Type B pancreatic cell (in vitro differentiated cells): Measurements from ENCODE around the gene CNTN1. TPM values are rescaled to one million over a fixed set of nuclear protein-coding genes. Genes with fewer than 3 reads are reported as not detected.

ENCODE experiments used
- DNase-seq: peaks from one replicate; pipeline ENCODE4 v3.0.0; 2021; ENCODE audit warnings: mixed read lengths; ENCODE audit not compliant: unreplicated experiment; ENCODE audit errors: extremely low spot score
- H3K27ac Mint-ChIP-seq: 2 replicates; pipeline ENCODE4 v1.8.0; 2021; ENCODE audit warnings: mild to moderate bottlenecking, mixed read lengths
- H3K27me3 Mint-ChIP-seq: 2 replicates; pipeline ENCODE4 v1.8.0; 2021; ENCODE audit warnings: mixed read lengths
- H3K36me3 Mint-ChIP-seq: 2 replicates; pipeline ENCODE4 v1.8.0; 2021; ENCODE audit warnings: mixed read lengths
- H3K4me1 Mint-ChIP-seq: one replicate; pipeline ENCODE4 v1.8.0; 2021; ENCODE audit warnings: mixed read lengths; ENCODE audit not compliant: unreplicated experiment
- H3K4me3 Mint-ChIP-seq: 2 replicates; pipeline ENCODE4 v1.8.0; 2021; ENCODE audit warnings: mild to moderate bottlenecking, mixed read lengths
- H3K9me3 Mint-ChIP-seq: 2 replicates; pipeline ENCODE4 v1.8.0; 2021; ENCODE audit warnings: mixed read lengths
- total RNA-seq: library from RNA; stranded (reverse); gene quantifications from 2 replicates; pipeline ENCODE4 v1.2.1, GENCODE V29; 2021; ENCODE audit warnings: low replicate concordance
- TF ChIP-seq, protein P1 (sequence below): fragments of 200-600 bp; sonication (generic); conservative IDR thresholded peaks from 2 replicates; pipeline ENCODE4 v1.5.0; 2021; ENCODE audit warnings: antibody characterized with exemption, mild to moderate bottlenecking

CNTN1 gene
- total RNA-seq, 1 donor from 2014 or later, result 19.3 TPM

DNA sequence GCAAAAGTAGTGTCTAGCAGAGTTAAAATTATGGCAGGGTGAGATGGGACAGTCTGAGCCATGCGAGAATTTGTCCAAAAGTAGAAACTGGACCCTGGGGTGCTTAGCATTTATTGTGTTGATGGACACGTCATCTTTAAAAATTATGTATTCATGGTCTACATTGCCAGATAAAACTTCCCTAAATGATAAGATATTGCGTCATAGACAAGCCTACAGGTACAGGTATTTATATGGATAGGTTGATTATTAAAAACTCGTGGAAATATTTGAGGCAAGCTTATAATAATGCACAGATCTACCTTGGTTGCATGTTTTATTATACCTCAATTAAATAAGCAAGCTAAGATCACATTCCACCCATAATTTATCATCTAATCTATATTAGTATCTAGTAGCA, 299.9 kb downstream of the CNTN1 start:
- Mint-ChIP-seq H3K36me3 (no peaks in the 10 kb centered on the region), H3K9me3 (no peaks in the 10 kb centered on the region)

DNA sequence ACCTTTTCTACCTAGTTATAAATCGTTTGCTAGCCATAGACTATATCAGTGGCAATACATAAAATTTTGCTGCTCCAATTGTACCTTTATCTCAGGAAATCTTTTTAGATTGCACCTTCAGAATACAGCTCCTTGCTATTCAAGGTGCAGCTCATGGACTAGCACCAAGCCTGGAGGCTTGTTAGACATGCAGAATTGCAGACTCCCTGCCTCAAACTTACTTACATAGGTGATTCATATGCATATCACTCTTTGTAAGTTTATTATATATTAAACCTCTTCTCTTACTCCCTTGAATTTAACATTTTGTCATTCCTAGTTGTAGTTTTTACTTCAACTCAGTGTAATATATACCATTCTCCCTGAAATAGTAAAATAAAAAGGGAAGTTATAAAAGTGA, 300.4 kb downstream of the CNTN1 start:
- H3K4me3 Mint-ChIP-seq, result no peak overlapping the region
- peaks cover 4% of the 10 kb centered on the region for H3K4me1 Mint-ChIP-seq
- DNase-seq, result no peak
- H3K36me3 Mint-ChIP-seq, result no peaks in the 10 kb centered on the region
- no peaks in the 10 kb centered on the region for H3K9me3 Mint-ChIP-seq
- H3K27ac Mint-ChIP-seq, result no peak overlapping the region
- H3K27me3 Mint-ChIP-seq, result no peaks in the 10 kb centered on the region
- TF ChIP-seq, protein P1, sequence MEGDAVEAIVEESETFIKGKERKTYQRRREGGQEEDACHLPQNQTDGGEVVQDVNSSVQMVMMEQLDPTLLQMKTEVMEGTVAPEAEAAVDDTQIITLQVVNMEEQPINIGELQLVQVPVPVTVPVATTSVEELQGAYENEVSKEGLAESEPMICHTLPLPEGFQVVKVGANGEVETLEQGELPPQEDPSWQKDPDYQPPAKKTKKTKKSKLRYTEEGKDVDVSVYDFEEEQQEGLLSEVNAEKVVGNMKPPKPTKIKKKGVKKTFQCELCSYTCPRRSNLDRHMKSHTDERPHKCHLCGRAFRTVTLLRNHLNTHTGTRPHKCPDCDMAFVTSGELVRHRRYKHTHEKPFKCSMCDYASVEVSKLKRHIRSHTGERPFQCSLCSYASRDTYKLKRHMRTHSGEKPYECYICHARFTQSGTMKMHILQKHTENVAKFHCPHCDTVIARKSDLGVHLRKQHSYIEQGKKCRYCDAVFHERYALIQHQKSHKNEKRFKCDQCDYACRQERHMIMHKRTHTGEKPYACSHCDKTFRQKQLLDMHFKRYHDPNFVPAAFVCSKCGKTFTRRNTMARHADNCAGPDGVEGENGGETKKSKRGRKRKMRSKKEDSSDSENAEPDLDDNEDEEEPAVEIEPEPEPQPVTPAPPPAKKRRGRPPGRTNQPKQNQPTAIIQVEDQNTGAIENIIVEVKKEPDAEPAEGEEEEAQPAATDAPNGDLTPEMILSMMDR, result no peak

More for the DNA sequence above, 299.9 kb downstream of the CNTN1 start:
- H3K27me3 Mint-ChIP-seq, result no peaks in the 10 kb centered on the region
- peaks cover 4% of the 10 kb centered on the region for H3K4me1 Mint-ChIP-seq
- TF ChIP-seq, protein P1, result no peak
- DNase-seq, result no peak
- no peak overlapping the region for H3K27ac Mint-ChIP-seq
- H3K4me3 Mint-ChIP-seq, result no peak overlapping the region

GRCh38 chr12:40993158-40993557, 300.9 kb downstream of the CNTN1 start:
- Mint-ChIP-seq H3K27me3 (no peaks in the 10 kb centered on the region), H3K36me3 (no peaks in the 10 kb centered on the region), H3K27ac (no peak overlapping the region), H3K9me3 (no peaks in the 10 kb centered on the region), H3K4me3 (no peak overlapping the region), H3K4me1 (peaks cover 2% of the 10 kb centered on the region)
- no peak for DNase-seq
- TF ChIP-seq, protein P1, result no peak

DNA sequence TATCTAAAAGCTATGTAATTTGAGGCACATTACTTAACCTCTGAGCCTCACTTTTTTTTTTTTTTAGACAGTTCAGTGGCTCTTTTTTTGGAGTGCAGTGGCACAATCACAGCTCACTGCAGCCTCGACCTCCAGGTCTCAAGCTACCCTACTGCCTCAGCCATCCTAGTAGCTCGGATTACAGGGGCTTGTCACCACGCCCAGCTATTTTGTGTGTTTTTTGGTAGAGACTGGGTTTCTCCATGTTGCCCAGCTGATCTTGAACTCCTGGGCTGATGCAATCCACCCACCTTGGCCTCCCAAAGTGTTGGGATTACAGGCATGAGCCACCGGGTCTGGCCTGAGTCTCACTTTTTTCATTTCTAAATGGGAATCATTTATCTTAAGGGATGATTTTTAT, 303.9 kb downstream of the CNTN1 start:
- H3K4me1 Mint-ChIP-seq, result no peaks in the 10 kb centered on the region
- no peaks in the 10 kb centered on the region for H3K27me3 Mint-ChIP-seq
- H3K27ac Mint-ChIP-seq, result no peak overlapping the region
- no peak overlapping the region for H3K4me3 Mint-ChIP-seq
- TF ChIP-seq, protein P1, result no peak
- H3K36me3 Mint-ChIP-seq, result no peaks in the 10 kb centered on the region
- H3K9me3 Mint-ChIP-seq, result no peaks in the 10 kb centered on the region
- DNase-seq, result no peak

DNA sequence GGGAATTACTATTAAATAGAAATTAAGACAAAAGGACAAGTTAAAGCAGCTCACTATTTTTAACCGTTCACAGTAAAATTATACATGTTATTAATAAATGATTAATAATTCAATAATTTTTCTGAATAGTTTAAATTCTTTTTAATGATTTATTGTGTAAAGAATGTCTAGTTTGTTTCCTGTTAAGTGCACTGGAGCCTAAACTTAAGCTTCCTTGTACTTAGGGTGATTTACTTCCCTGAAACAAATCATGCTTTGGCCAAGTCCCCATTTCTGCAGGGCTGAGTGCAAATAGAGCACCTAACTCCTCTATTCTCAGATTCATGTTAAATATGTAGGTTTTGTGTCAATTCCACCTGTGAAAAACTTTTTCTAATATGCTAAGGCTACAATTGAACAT, 307.0 kb downstream of the CNTN1 start:
- Mint-ChIP-seq H3K9me3 (peaks cover 10% of the 10 kb centered on the region), H3K27me3 (no peaks in the 10 kb centered on the region), H3K36me3 (no peaks in the 10 kb centered on the region), H3K4me3 (no peak overlapping the region), H3K27ac (no peak overlapping the region), H3K4me1 (no peaks in the 10 kb centered on the region)
- TF ChIP-seq, protein P1, result no peak
- DNase-seq, result no peak

- H3K4me3 Mint-ChIP-seq, result no peak overlapping the region
- TF ChIP-seq, protein P1, result no peak
- peaks cover 32% of the 10 kb centered on the region for H3K9me3 Mint-ChIP-seq
- H3K27me3 Mint-ChIP-seq, result no peaks in the 10 kb centered on the region
- H3K4me1 Mint-ChIP-seq, result no peaks in the 10 kb centered on the region
- no peak for DNase-seq
- H3K27ac Mint-ChIP-seq, result no peak overlapping the region
- peaks cover 17% of the 10 kb centered on the region for H3K36me3 Mint-ChIP-seq
These were observed 316.2 kb downstream of the CNTN1 start for GRCh38 chr12:41008472-41008871.
